K562 (cell line): ENCODE measurements around the gene FAM171A1. TPM values are rescaled to one million over a fixed set of nuclear protein-coding genes. Genes with fewer than 3 reads are reported as not detected.
A peak's percentile ranks its signal among the peaks of the same experiment; 100 is the strongest.

ENCODE experiments used
- ATAC-seq: fragments of 200-7000 bp; cut with Tn5 transposase; 3 replicates; pipeline ENCODE4 v1.9.1; 2020; ENCODE audit warnings: moderate library complexity
- BruUV-seq: library from RNA; stranded (reverse); fragments of 400-500 nt; replicated peaks from 2 replicates; lab custom pipeline; 2021; lab: Mats Ljungman, UMichigan
- CTCF ChIA-PET: fragments of 300-600 bp; formaldehyde crosslinking; extraction: SDS; loops from one replicate; lab custom pipeline; 2021; ENCODE audit warnings: low intra/inter-chr PET ratio; lab: Yijun Ruan, JAX
- POLR2A ChIA-PET: fragments of 300-600, 350-650 bp; sonication (Branson Sonifier 250); formaldehyde crosslinking; extraction: SDS; loops from one replicate; lab custom pipeline; 2021; ENCODE audit warnings: antibody characterized with exemption, inconsistent platforms; lab: Yijun Ruan, JAX
- DNase-seq, 4 experiments: peaks; one replicate each; pipeline versions ENCODE4 v3.0.0 to v3.0.0-alpha.2; 2011 to 2018; ENCODE audit warnings: low spot score in 3 of 4, mixed read lengths in 3 of 4; ENCODE audit errors: extremely low read depth in 1 of 4
- FAIRE-seq: peaks from 2 replicates; lab custom pipeline; 2011; peaks lifted over from hg19 to GRCh38; lab: Jason Lieb, UNC
- H2AFZ ChIP-seq: 2 replicates; pipeline ENCODE4 v1.6.0; 2011; ENCODE audit warnings: low read depth, low read length, control low read depth, inconsistent platforms
- H3K27ac ChIP-seq: fragments of 200-600 bp; 3 replicates; pipeline ENCODE4 v1.8.0; 2011; ENCODE audit warnings: low read depth, mild to moderate bottlenecking, control low read depth, inconsistent platforms, low read length, moderate library complexity, mixed read lengths; ENCODE audit errors: extremely low read depth
- H3K27me3 ChIP-seq, 2 experiments: fragments of 300-600 bp in 1 of 2; 2 replicates in 1 of 2; 3 replicates in 1 of 2; pipeline versions ENCODE4 v1.6.0 to v1.8.0; 2011; ENCODE audit warnings: inconsistent platforms in 2 of 2, low read length in 2 of 2, mild to moderate bottlenecking in 1 of 2, mixed read lengths in 1 of 2, moderate library complexity in 1 of 2; ENCODE audit not compliant: control insufficient read depth in 2 of 2, insufficient read depth in 2 of 2
- H3K36me3 ChIP-seq: fragments of 300-600 bp; 3 replicates; pipeline ENCODE4 v1.8.0; 2011; ENCODE audit warnings: mild to moderate bottlenecking, low read length, inconsistent platforms; ENCODE audit not compliant: control insufficient read depth, insufficient read depth
- H3K4me1 ChIP-seq, 2 experiments: fragments of 200-600 bp in 1 of 2; replicated peaks in 1 of 2; 2 replicates in 1 of 2; 3 replicates in 1 of 2; pipeline versions ENCODE4 v1.5.1 to v1.8.0; 2011; ENCODE audit warnings: inconsistent platforms in 2 of 2, low read length in 2 of 2, mild to moderate bottlenecking in 1 of 2, mixed read lengths in 1 of 2, moderate library complexity in 1 of 2; ENCODE audit not compliant: control insufficient read depth in 2 of 2, insufficient read depth in 2 of 2
- H3K4me2 ChIP-seq: 2 replicates; pipeline ENCODE4 v1.6.1; 2011; ENCODE audit warnings: low read length, control low read depth, inconsistent platforms, mixed read lengths; ENCODE audit not compliant: insufficient read depth
- H3K4me3 ChIP-seq: fragments of 200-600 bp; sonication (generic), shearing (Covaris generic); 2 replicates; pipeline ENCODE4 v1.5.1; 2016; ENCODE audit warnings: control low read depth, inconsistent platforms
- H3K79me2 ChIP-seq: fragments of 200-600 bp; 3 replicates; pipeline ENCODE4 v1.8.0; 2011; ENCODE audit warnings: low read length, inconsistent platforms; ENCODE audit not compliant: control insufficient read depth, insufficient read depth
- H3K9ac ChIP-seq, 2 experiments: 2 replicates each; pipeline versions ENCODE4 v1.6.0 to v1.6.1; 2011; ENCODE audit warnings: low read depth in 2 of 2, low read length in 2 of 2, control low read depth in 1 of 2, inconsistent platforms in 1 of 2, mild to moderate bottlenecking in 1 of 2, mixed read lengths in 1 of 2; ENCODE audit not compliant: insufficient read depth in 1 of 2
- H3K9me1 ChIP-seq: one replicate; pipeline ENCODE4 v1.6.0; 2011; ENCODE audit warnings: inconsistent platforms, mild to moderate bottlenecking, low read length, moderate library complexity; ENCODE audit not compliant: control insufficient read depth, insufficient read depth
- H3K9me3 ChIP-seq: replicated peaks from 2 replicates; pipeline ENCODE4 v1.5.1; 2011; ENCODE audit warnings: low read depth, low read length, inconsistent platforms; ENCODE audit not compliant: control insufficient read depth, insufficient read depth
- H4K20me1 ChIP-seq: replicated peaks from 2 replicates; pipeline ENCODE4 v1.6.1; 2011; ENCODE audit warnings: low read length, inconsistent platforms, mixed read lengths; ENCODE audit not compliant: control insufficient read depth, insufficient read depth
- ARNT ChIP-seq, 2 experiments: fragments of 450-650 bp; IDR thresholded peaks; 2 replicates each; pipeline ENCODE4 v1.6.1; 2016; ENCODE audit warnings: mild to moderate bottlenecking in 1 of 2
- DACH1 ChIP-seq: fragments of 450-650 bp; IDR thresholded peaks from 2 replicates; pipeline ENCODE4 v1.6.1; 2018; ENCODE audit not compliant: partially characterized antibody
- ESRRB ChIP-seq: fragments of 250-450 bp; sonication (Bioruptor Pico); IDR thresholded peaks from 2 replicates; pipeline ENCODE4 v1.5.0; 2020; ENCODE audit warnings: mild to moderate bottlenecking, moderate library complexity, borderline replicate concordance
- HDAC2 ChIP-seq: fragments of 450-650 bp; IDR thresholded peaks from 2 replicates; pipeline ENCODE4 v1.6.1; 2016; ENCODE audit warnings: mild to moderate bottlenecking
- MEIS2 ChIP-seq: fragments of 450-650 bp; IDR thresholded peaks from 2 replicates; pipeline ENCODE4 v1.6.1; 2014; ENCODE audit warnings: mild to moderate bottlenecking; ENCODE audit not compliant: partially characterized antibody
- NR2C2 ChIP-seq, 2 experiments: fragments of 200-800 bp in 1 of 2; sonication (Bioruptor generic) in 1 of 2; sonication (generic) in 1 of 2; formaldehyde crosslinking in 1 of 2; IDR thresholded peaks; 2 replicates each; pipeline versions ENCODE4 v1.6.1 to v1.8.0; 2016 to 2022; ENCODE audit warnings: mild to moderate bottlenecking in 1 of 2, missing compliant biosample characterization in 1 of 2, missing genetic modification characterization in 1 of 2, missing genetic modification reagents in 1 of 2
- NR2F6 ChIP-seq: fragments of 450-650 bp; formaldehyde crosslinking; IDR thresholded peaks from 2 replicates; pipeline ENCODE4 v1.4.0; 2020; ENCODE audit warnings: mild to moderate bottlenecking
- PBX2 ChIP-seq, 2 experiments: IDR thresholded peaks in 1 of 2; conservative IDR thresholded peaks in 1 of 2; 2 replicates each; pipeline ENCODE4 v1.6.1; 2016; ENCODE audit warnings: low read depth in 2 of 2, mild to moderate bottlenecking in 1 of 2, missing compliant biosample characterization in 1 of 2, missing genetic modification characterization in 1 of 2, moderate library complexity in 1 of 2
- RAD21 ChIP-seq, 2 experiments: fragments of 250-450 bp in 1 of 2; fragments of 450-650 bp in 1 of 2; sonication (Bioruptor Pico) in 1 of 2; formaldehyde crosslinking in 1 of 2; IDR thresholded peaks in 1 of 2; conservative IDR thresholded peaks in 1 of 2; 2 replicates each; pipeline versions ENCODE4 v1.4.0 to v1.8.0; 2020 to 2022; ENCODE audit warnings: mild to moderate bottlenecking in 2 of 2, moderate library complexity in 1 of 2
- RBM17 ChIP-seq: fragments of 200-400 bp; formaldehyde crosslinking; IDR thresholded peaks from 2 replicates; pipeline ENCODE4 v1.6.1; 2017; ENCODE audit warnings: low read depth, mild to moderate bottlenecking, low read length, borderline replicate concordance
- SREBF2 ChIP-seq: sonication (generic); formaldehyde crosslinking; IDR thresholded peaks from 2 replicates; pipeline ENCODE4 v1.4.0; 2020; ENCODE audit warnings: mild to moderate bottlenecking, missing genetic modification reagents
- ZNF134 ChIP-seq: fragments of 250-450 bp; sonication (Bioruptor Pico); conservative IDR thresholded peaks from 2 replicates; pipeline ENCODE4 v1.4.0; 2020
- ZNF512 ChIP-seq: IDR thresholded peaks from 2 replicates; pipeline ENCODE4 v1.6.1; 2016; ENCODE audit warnings: missing genetic modification characterization, missing compliant biosample characterization
- ZNF79 ChIP-seq: fragments of 250-450 bp; sonication (Bioruptor Pico); IDR thresholded peaks from 2 replicates; pipeline ENCODE4 v1.4.0; 2020; ENCODE audit warnings: low read depth, mild to moderate bottlenecking, moderate library complexity
- WGBS: fragments of 100-300 bp; shearing (Covaris generic); methylation state at CpG from one replicate; pipeline ENCODE4 v1.1.6; 2016; ENCODE audit warnings: low coverage, mixed read lengths; ENCODE audit not compliant: insufficient coverage; ENCODE audit errors: missing lambda C conversion rate; 5-methylcytosine and 5-hydroxymethylcytosine counted together
- in situ Hi-C: fragments of 300-500 bp; cut with MboI; formaldehyde crosslinking; loops from 4 replicates; pipeline ENCODE4 v1.15.0; 2018; ENCODE audit warnings: inconsistent platforms, mixed read lengths
- intact Hi-C: fragments of 100-400 bp; cut with micrococcal nuclease; formaldehyde crosslinking; loops from 2 replicates; pipeline ENCODE4 v1.14.2; 2022
- polyA plus RNA-seq, 8 experiments: library from polyadenylated mRNA; depleted of rRNA in 4 of 8; stranded (reverse) in 5 of 8; unstranded in 3 of 8; fragments of >200 nt; fragmentation: Nextera tagmentation in 2 of 8; fragmentation: Illumina TruSeq in 1 of 8; extraction: Ambion mirVana in 2 of 8; extraction: Trizol in 1 of 8; gene quantifications; 2 replicates each; pipeline versions ENCODE4 v1.2.1 to v1.2.3, GENCODE V29; 2011 to 2014; ENCODE audit warnings: inconsistent platforms in 1 of 8, missing spikeins in 1 of 8
- total RNA-seq, 7 experiments: library from RNA; depleted of rRNA in 6 of 7; stranded (reverse); fragments of >200 nt in 6 of 7; fragmentation: Illumina TruSeq in 2 of 7; extraction: Trizol in 2 of 7; gene quantifications; 2 replicates each; pipeline versions ENCODE4 v1.2.1 to v1.2.3, GENCODE V29; 2011 to 2021; ENCODE audit warnings: low replicate concordance in 1 of 7

Gene FAM171A1
- total and polyA plus RNA-seq, 9 of the 15 experiments (the other 6 are each of a cell fraction or from before 2014, with no cell fraction given), result 0.51 to 8.2 (median 4.8) TPM

DNA sequence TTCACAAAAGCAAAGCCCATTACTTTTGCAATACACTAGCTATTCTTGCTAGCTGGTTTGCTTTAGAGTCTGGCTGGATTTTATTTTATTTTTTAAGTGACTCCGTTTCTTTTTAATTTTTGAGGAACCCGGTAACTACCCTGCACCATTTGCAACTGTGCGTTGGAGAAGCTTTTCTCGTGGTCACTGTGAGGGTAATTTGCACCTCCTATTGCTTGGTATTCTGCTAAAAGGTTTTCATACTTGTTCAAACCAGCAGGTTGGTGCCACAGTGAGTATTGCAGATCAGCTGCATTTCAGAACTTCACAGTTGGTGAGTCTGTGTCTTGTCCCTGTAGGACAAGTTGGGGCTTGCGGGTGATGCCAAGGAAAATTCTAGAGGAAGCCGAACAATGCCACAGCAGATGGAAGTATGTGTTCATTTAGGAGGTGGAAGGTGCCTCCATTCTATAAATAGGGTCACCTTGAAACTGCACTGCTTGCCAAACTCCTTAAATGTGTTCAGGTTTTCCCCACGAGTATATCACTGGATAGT lies 198.7 kb downstream of the FAM171A1 start (continued):
- no peak for TF ChIP-seq NR2C2 (CRISPR knock-in tag; IDR thresholded peaks at IDR 0.05)
- TF ChIP-seq NR2C2 (tag; IDR thresholded peaks at IDR 0.05), result no peak
- no peak for TF ChIP-seq ESRRB (CRISPR knock-in tag)
- TF ChIP-seq HDAC2, result no peak
- no peak for TF ChIP-seq ZNF134
- no peak for TF ChIP-seq NR2F6 (CRISPR knock-in tag)
- TF ChIP-seq, all 486 proteins: peak for 0

GRCh38 chr10:15169555-15170401 lies 201.3 kb downstream of the FAM171A1 start:
- Histone ChIP-seq H3K27me3 (no peaks in the 10 kb centered on the region), H3K36me3 (no peaks in the 10 kb centered on the region), H3K9me3 (no peaks in the 10 kb centered on the region), H3K9me1 (no peaks in the 10 kb centered on the region), H3K4me2 (peak overlapping the region; percentile 74), H3K27ac (peak overlapping the region; percentile 37; the same call in 1 of the 3 replicates), H3K4me3 (no peak overlapping the region), H3K79me2 (no peaks in the 10 kb centered on the region), H3K9ac (peak overlapping the region in 1 of 2 experiments; percentile 28; a peak in 2 of 4 replicates), H2AFZ (peak overlapping the region; percentile 95), H3K4me1 (peaks cover 13 to 18% of the 10 kb centered on the region in 2 experiments), H4K20me1 (no peaks in the 10 kb centered on the region)
- DNase-seq, result peak in 2 of 4 experiments; percentile 23 to 53
- intact Hi-C loops (no loop called here), in situ Hi-C loops (no loop called here)
- ChIA-PET POLR2A (interaction anchor here (0.8 to 1.0 kb wide), 3 partner anchors 14 to 1447 kb away, joined by 3 to 6 read pairs (median 5); no protein-coding TSS in a partner anchor), CTCF (no interaction called here)
- ATAC-seq, result peak; percentile 9
- 10% methylated on average over 16 of the region's 16 CpGs for WGBS
- FAIRE-seq, result peak; percentile 94
- BruUV-seq, result no TSS peak
- TF ChIP-seq DACH1, result peak; percentile 14
- no peak for TF ChIP-seq ZNF512
- TF ChIP-seq PBX2 (CRISPR knock-in tag; IDR thresholded peaks at IDR 0.05; ENCODE audit: low read depth), result peak; percentile 37; the same call in 1 of the 2 replicates
- TF ChIP-seq PBX2 (tag; conservative IDR thresholded peaks at IDR 0.05; ENCODE audit: low read depth), result peak; percentile 82
- no peak for TF ChIP-seq ARNT (IDR thresholded peaks at IDR 0.05)
- no peak for TF ChIP-seq ZNF79 (CRISPR knock-in tag)
- no peak for TF ChIP-seq SREBF2 (CRISPR knock-in tag)
- TF ChIP-seq RBM17, result no peak
- TF ChIP-seq RAD21 (CRISPR knock-in tag; conservative IDR thresholded peaks at IDR 0.05 in 1 of 2, IDR thresholded peaks at IDR 0.05 in 1 of 2), result 0 out of 4 replicates have a peak, but pooled peaks have one; percentile 4 to 16
- peak; percentile 90 for TF ChIP-seq MEIS2
